Measurements from ENCODE around the gene TAPBPL. TPM values are rescaled to one million over a fixed set of nuclear protein-coding genes. Genes with fewer than 3 reads are reported as not detected.

TAPBPL gene
- total RNA-seq, 2 experiments from 2014 or later, result 14.7 to 15.8 TPM

DNA sequence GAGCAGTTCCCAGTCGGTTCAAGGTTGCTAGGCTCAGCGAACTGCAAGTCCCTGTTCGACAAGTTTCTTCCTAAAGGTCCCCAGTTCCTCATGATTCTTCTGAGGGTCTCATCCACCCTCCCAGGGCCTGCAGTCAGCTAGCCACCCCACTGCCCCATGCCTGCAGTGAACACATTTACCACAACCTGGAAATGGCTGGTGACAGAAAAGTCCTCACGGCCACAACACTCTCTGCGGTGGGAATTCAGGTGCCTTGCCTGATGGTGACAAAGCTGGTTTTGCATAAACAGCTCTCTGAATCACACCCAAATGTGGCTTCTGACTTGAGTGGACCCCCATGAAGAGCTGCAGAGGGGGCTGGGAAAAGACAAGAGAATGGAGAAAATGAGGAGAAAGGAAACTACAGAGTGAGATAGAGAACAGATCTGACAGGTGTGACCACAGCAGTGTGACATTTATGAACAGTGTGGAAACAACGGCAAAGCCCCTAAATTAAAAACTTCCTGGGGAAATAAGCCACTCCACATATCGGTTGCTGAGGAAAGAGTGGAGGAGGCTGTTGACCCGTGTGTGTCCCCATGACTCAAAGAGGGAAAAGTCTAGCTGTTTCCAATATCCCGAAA, 8.4 kb upstream of the TAPBPL start:
- peak overlapping the region; percentile 64 to 65 for H3K27ac ChIP-seq (ENCODE audit: low read depth in 1 of 2, low read length in 2 of 2)
- no peak overlapping the region for H3K4me3 ChIP-seq (ENCODE audit: low read length)
- ChIA-PET CTCF (interaction anchor here (1.0 to 4.9 kb wide), 6 partner anchors 9 to 94 kb away, joined by 3 to 27 read pairs (median 5); no protein-coding TSS in a partner anchor), POLR2A (interaction anchor here (0.9 to 11.1 kb wide), 10 partner anchors 9 to 111 kb away, joined by 3 to 203 read pairs (median 16); partner anchors contain the start of genes GAPDH, MRPL51, TAPBPL and VAMP1)
- H3K36me3 ChIP-seq (ENCODE audit: insufficient read depth, low read length), result peaks cover 12% of the 10 kb centered on the region
- H3K27me3 ChIP-seq (ENCODE audit: control insufficient read depth in 1 of 2, insufficient read depth in 2 of 2, low read length in 2 of 2), result no peaks in the 10 kb centered on the region
- no peaks in the 10 kb centered on the region for H3K9me3 ChIP-seq (ENCODE audit: control insufficient read depth in 1 of 2, insufficient read depth in 1 of 2, low read length in 2 of 2)
- Mint-ChIP-seq H3K4me1 (ENCODE audit: low read depth) (peaks cover 63% of the 10 kb centered on the region), H3K27me3 (no peaks in the 10 kb centered on the region), H3K27ac (peak overlapping the region; percentile 97), H3K9me3 (no peaks in the 10 kb centered on the region), H3K4me3 (peak overlapping the region; percentile 98), H3K36me3 (ENCODE audit: low read depth) (peaks cover 36% of the 10 kb centered on the region)
- peak in 3 of 14 experiments; percentile 32 to 47 (median 44) for DNase-seq
- peaks cover 56% of the 10 kb centered on the region for H3K4me1 ChIP-seq (ENCODE audit: insufficient read depth, low read length)
- intact Hi-C loops (cut with DNase I, micrococcal nuclease), result loop anchor here in 1 of 2 experiments (1.0 kb wide), 1 partner anchor 13 kb away; no protein-coding TSS in a partner anchor
- TF ChIP-seq, protein P1, sequence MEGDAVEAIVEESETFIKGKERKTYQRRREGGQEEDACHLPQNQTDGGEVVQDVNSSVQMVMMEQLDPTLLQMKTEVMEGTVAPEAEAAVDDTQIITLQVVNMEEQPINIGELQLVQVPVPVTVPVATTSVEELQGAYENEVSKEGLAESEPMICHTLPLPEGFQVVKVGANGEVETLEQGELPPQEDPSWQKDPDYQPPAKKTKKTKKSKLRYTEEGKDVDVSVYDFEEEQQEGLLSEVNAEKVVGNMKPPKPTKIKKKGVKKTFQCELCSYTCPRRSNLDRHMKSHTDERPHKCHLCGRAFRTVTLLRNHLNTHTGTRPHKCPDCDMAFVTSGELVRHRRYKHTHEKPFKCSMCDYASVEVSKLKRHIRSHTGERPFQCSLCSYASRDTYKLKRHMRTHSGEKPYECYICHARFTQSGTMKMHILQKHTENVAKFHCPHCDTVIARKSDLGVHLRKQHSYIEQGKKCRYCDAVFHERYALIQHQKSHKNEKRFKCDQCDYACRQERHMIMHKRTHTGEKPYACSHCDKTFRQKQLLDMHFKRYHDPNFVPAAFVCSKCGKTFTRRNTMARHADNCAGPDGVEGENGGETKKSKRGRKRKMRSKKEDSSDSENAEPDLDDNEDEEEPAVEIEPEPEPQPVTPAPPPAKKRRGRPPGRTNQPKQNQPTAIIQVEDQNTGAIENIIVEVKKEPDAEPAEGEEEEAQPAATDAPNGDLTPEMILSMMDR (IDR thresholded peaks at IDR 0.05), result no peak
- no peak for ATAC-seq (ENCODE audit: poor library complexity)

DNA sequence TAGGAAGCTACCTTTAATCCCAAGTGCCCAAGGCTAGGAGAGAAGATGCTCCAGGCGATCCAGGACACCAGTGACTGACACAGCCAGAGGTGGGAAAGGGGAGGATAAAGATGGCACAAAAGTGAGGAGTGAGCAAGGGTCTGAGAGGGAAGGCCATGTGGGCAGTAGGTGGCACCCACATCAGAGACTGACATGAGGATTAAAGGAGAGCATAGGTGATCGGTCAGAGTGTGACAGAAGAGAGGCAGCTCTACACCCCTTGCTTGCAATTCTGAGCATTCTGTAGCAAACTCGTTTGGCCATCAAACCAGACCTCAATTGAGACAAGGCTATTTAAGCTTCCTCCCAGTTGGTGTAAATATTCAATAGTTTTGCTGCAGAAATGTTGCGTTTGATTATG, 7.8 kb upstream of the TAPBPL start:
- intact Hi-C loops (cut with DNase I, micrococcal nuclease), result loop anchor here in 1 of 2 experiments (2.0 kb wide), 2 partner anchors 17 to 19 kb away; no protein-coding TSS in a partner anchor
- TF ChIP-seq, protein P1 (IDR thresholded peaks at IDR 0.05), result no peak
- peak overlapping the region; percentile 97 for H3K27ac Mint-ChIP-seq
- H3K36me3 ChIP-seq (ENCODE audit: insufficient read depth, low read length), result peaks cover 12% of the 10 kb centered on the region
- no peaks in the 10 kb centered on the region for H3K27me3 ChIP-seq (ENCODE audit: control insufficient read depth in 1 of 2, insufficient read depth in 2 of 2, low read length in 2 of 2)
- H3K9me3 Mint-ChIP-seq, result no peaks in the 10 kb centered on the region
- H3K4me1 Mint-ChIP-seq (ENCODE audit: low read depth), result peaks cover 63% of the 10 kb centered on the region
- ChIA-PET CTCF (interaction anchor here (1.0 to 4.9 kb wide), 5 partner anchors 10 to 22 kb away, joined by 3 to 27 read pairs (median 6); no protein-coding TSS in a partner anchor), POLR2A (interaction anchor here (0.9 to 11.1 kb wide), 9 partner anchors 10 to 111 kb away, joined by 3 to 203 read pairs (median 29); partner anchors contain the start of genes GAPDH, MRPL51, TAPBPL and VAMP1)
- H3K4me3 ChIP-seq (ENCODE audit: low read length), result peak overlapping the region; percentile 67
- H3K4me3 Mint-ChIP-seq, result peak overlapping the region; percentile 98
- no peaks in the 10 kb centered on the region for H3K9me3 ChIP-seq (ENCODE audit: control insufficient read depth in 1 of 2, insufficient read depth in 1 of 2, low read length in 2 of 2)
- DNase-seq, result peak in 1 of 14 experiments; percentile 16
- no peaks in the 10 kb centered on the region for H3K27me3 Mint-ChIP-seq
- ATAC-seq (ENCODE audit: poor library complexity), result no peak
- peaks cover 36% of the 10 kb centered on the region for H3K36me3 Mint-ChIP-seq (ENCODE audit: low read depth)
- H3K27ac ChIP-seq (ENCODE audit: low read depth in 1 of 2, low read length in 2 of 2), result peak overlapping the region; percentile 64 to 65
- peaks cover 59% of the 10 kb centered on the region for H3K4me1 ChIP-seq (ENCODE audit: insufficient read depth, low read length)

DNA sequence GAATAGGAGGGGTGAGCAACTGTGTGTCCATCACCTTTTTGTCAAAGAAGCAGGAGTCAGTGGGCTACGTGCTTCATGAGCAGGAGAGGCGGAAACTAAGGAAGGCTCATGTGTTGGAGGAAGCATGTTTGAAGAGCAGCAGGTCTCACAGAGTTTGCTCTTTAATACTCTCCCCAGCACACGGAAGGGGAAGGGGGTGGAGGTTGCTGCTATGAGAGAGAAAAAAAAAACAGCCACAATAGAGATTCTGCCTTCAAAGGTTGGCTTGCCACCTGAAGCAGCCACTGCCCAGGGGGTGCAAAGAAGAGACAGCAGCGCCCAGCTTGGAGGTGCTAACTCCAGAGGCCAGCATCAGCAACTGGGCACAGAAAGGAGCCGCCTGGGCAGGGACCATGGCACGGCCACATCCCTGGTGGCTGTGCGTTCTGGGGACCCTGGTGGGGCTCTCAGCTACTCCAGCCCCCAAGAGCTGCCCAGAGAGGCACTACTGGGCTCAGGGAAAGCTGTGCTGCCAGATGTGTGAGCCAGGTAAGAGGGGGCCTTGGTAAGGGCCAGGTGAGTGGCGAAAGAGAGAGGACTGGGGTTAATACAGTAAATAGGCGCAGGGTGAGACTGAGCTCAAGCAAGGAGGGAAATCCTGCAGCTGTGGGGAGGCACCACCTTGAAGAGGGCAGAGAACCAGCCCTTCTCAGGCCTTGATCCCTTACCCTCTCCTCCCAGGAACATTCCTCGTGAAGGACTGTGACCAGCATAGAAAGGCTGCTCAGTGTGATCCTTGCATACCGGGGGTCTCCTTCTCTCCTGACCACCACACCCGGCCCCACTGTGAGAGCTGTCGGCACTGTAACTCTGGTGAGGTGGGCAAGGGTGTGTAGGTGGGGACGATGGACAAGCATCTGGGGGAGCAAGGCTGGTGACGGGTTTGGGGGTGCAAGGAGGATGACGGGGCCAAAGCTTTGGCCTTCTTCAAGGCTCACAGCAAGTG, 6.8 kb upstream of the TAPBPL start, which contains the start of gene CD27:
Gene CD27 (plus strand): TSS at position 252 of the 985 bp plus-strand sequence. CDS start 141 bp downstream, at position 393.
- peak within 1 kb of the TSS; percentile 97 for H3K27ac Mint-ChIP-seq
- DNase-seq, result peak in 8 of 14 experiments; percentile 37 to 78 (median 64)
- H3K4me3 ChIP-seq (ENCODE audit: low read length), result peak within 1 kb of the TSS; percentile 67

More for the DNA sequence above, 6.8 kb upstream of the TAPBPL start, which contains the start of gene CD27:
- H3K4me1 ChIP-seq (ENCODE audit: insufficient read depth, low read length), result peaks cover 66% of the 10 kb centered on the region
- POLR2A ChIA-PET, result interaction anchor here (0.6 to 11.1 kb wide), 8 partner anchors 11 to 244 kb away, joined by 4 to 203 read pairs (median 30); partner anchors contain the start of genes GAPDH, MRPL51, TAPBPL and VAMP1
- peak within 1 kb of the TSS; percentile 65 to 79 for H3K27ac ChIP-seq (ENCODE audit: low read depth in 1 of 2, low read length in 2 of 2)
- no peaks in the 10 kb centered on the region for H3K9me3 Mint-ChIP-seq
- peaks cover 66% of the 10 kb centered on the region for H3K4me1 Mint-ChIP-seq (ENCODE audit: low read depth)
- H3K27me3 ChIP-seq (ENCODE audit: control insufficient read depth in 1 of 2, insufficient read depth in 2 of 2, low read length in 2 of 2), result no peaks in the 10 kb centered on the region
- CTCF ChIA-PET, result interaction anchor here (1.0 to 4.9 kb wide), 4 partner anchors 11 to 21 kb away, joined by 3 to 27 read pairs (median 5); no protein-coding TSS in a partner anchor
- no peaks in the 10 kb centered on the region for H3K9me3 ChIP-seq (ENCODE audit: control insufficient read depth in 1 of 2, insufficient read depth in 1 of 2, low read length in 2 of 2)
- peak; percentile 82 for ATAC-seq (ENCODE audit: poor library complexity)
- H3K36me3 Mint-ChIP-seq (ENCODE audit: low read depth), result peaks cover 40% of the 10 kb centered on the region
- intact Hi-C loops (cut with DNase I, micrococcal nuclease), result loop anchor here in 1 of 2 experiments (2.0 kb wide), 2 partner anchors 18 kb away; no protein-coding TSS in a partner anchor
- H3K36me3 ChIP-seq (ENCODE audit: insufficient read depth, low read length), result peaks cover 16% of the 10 kb centered on the region
- peak within 1 kb of the TSS; percentile 98 for H3K4me3 Mint-ChIP-seq
- TF ChIP-seq, protein P1 (IDR thresholded peaks at IDR 0.05), result no peak
- no peaks in the 10 kb centered on the region for H3K27me3 Mint-ChIP-seq

Data from CD4-positive, alpha-beta T cell (primary cell).